Stimulated activated CD8-positive, alpha-beta memory T cell treated with anti-CD3 and anti-CD28 coated beads, Interleukin-15, amount 100 ng/mL, for 1 hour (primary cell): ENCODE measurements around the gene HIC2.
"Not testable (repeated sequence)": the region's sequence is repeated elsewhere in the genome, so short reads cannot be mapped to it uniquely, and the experiment has no call there.

Experiments
- DNase-seq: peaks from one replicate; pipeline ENCODE4 v3.0.0-alpha.2; 2020; ENCODE audit warnings: low read depth

Gene HIC2

GRCh38 chr22:21417227-21417746, at the start of gene HIC2:
TSS of gene HIC2 (plus strand) at chr22:21417371. CDS start at chr22:21442832, 25,461 bp downstream.
- not testable (repeated sequence) for DNase-seq

- not testable (repeated sequence) for DNase-seq
These were observed 48.4 kb upstream of the HIC2 start for GRCh38 chr22:21368603-21369310.

GRCh38 chr22:21375880-21376279, 41.3 kb upstream of the HIC2 start:
- not testable (repeated sequence) for DNase-seq

GRCh38 chr22:21383701-21384467, 33.3 kb upstream of the HIC2 start, which contains the start of gene RIMBP3B:
TSS of gene RIMBP3B (plus strand) at chr22:21383751. CDS start at chr22:21383859, 108 bp downstream.
- not testable (repeated sequence) for DNase-seq

- not testable (repeated sequence) for DNase-seq
These were observed 32.5 kb upstream of the HIC2 start for GRCh38 chr22:21384468-21385357.

GRCh38 chr22:21389480-21389879, 27.7 kb upstream of the HIC2 start:
- not testable (repeated sequence) for DNase-seq

GRCh38 chr22:21390013-21390412, 27.2 kb upstream of the HIC2 start:
- DNase-seq, result not testable (repeated sequence)

- DNase-seq, result not testable (repeated sequence)
These were observed 22.6 kb upstream of the HIC2 start for GRCh38 chr22:21394613-21395012.

- not testable (repeated sequence) for DNase-seq
These were observed 15.8 kb upstream of the HIC2 start for GRCh38 chr22:21401197-21401969.

- not testable (repeated sequence) for DNase-seq
These were observed 14.3 kb upstream of the HIC2 start for GRCh38 chr22:21402763-21403314.

GRCh38 chr22:21407139-21407538, 10.0 kb upstream of the HIC2 start:
- DNase-seq, result not testable (repeated sequence)

GRCh38 chr22:21407792-21408191, 9.4 kb upstream of the HIC2 start:
- not testable (repeated sequence) for DNase-seq

- not testable (repeated sequence) for DNase-seq
These were observed 796 bp upstream of the HIC2 start for GRCh38 chr22:21416375-21416774.

GRCh38 chr22:21417853-21418252, 682 bp downstream of the HIC2 start:
- DNase-seq, result not testable (repeated sequence)

GRCh38 chr22:21418974-21419638, 1.9 kb downstream of the HIC2 start:
- DNase-seq, result not testable (repeated sequence)

- DNase-seq, result not testable (repeated sequence)
These were observed 3.1 kb downstream of the HIC2 start for GRCh38 chr22:21420180-21420763.

GRCh38 chr22:21424084-21424709, 7.0 kb downstream of the HIC2 start:
- DNase-seq, result not testable (repeated sequence)

- not testable (repeated sequence) for DNase-seq
These were observed 17.4 kb downstream of the HIC2 start for GRCh38 chr22:21434378-21435233.
